Measurements from ENCODE around the gene MCM5.

GRCh38 chr22:35381424-35382009 is 18.4 kb upstream of the MCM5 start:
- no peak for TF ChIP-seq CTCF (conservative IDR thresholded peaks at IDR 0.05; ENCODE audit: low read depth, low read length)
- TF ChIP-seq EZH2 (IDR thresholded peaks at IDR 0.05; ENCODE audit: low read length, unreplicated experiment) = no peak
- TF ChIP-seq EZH2phosphoT487 (IDR thresholded peaks at IDR 0.05; ENCODE audit: borderline replicate concordance, low read length) = no peak

Data from PC-3 (cell line).